Neuronal stem cell (in vitro differentiated cells): ENCODE measurements around the gene ZNF513.

Source experiments
- DNase-seq: peaks from one replicate; pipeline ENCODE4 v3.0.0-alpha.2; 2013; ENCODE audit warnings: low spot score
- H2AFZ ChIP-seq: one replicate; pipeline ENCODE4 v1.6.1; 2013; ENCODE audit warnings: mild to moderate bottlenecking, low read length, inconsistent platforms
- H2AK5ac ChIP-seq: 2 replicates; pipeline ENCODE4 v1.6.1; 2013; ENCODE audit warnings: low read depth, mild to moderate bottlenecking, inconsistent platforms, low read length, moderate library complexity, mixed read lengths
- H2BK120ac ChIP-seq: 2 replicates; pipeline ENCODE4 v1.6.1; 2013; ENCODE audit warnings: low read depth, mild to moderate bottlenecking, inconsistent platforms, low read length, moderate library complexity, mixed read lengths
- H2BK12ac ChIP-seq: one replicate; pipeline ENCODE4 v1.6.1; 2013; ENCODE audit warnings: low read length, inconsistent platforms
- H2BK15ac ChIP-seq: 2 replicates; pipeline ENCODE4 v1.6.1; 2013; ENCODE audit warnings: mild to moderate bottlenecking, low read length, inconsistent platforms, mixed read lengths
- H2BK5ac ChIP-seq: one replicate; pipeline ENCODE4 v1.6.1; 2013; ENCODE audit warnings: inconsistent platforms, mild to moderate bottlenecking, low read length, moderate library complexity
- H3K14ac ChIP-seq: one replicate; pipeline ENCODE4 v1.6.1; 2013; ENCODE audit warnings: low read length, inconsistent platforms
- H3K18ac ChIP-seq: 2 replicates; pipeline ENCODE4 v1.6.1; 2013; ENCODE audit warnings: low read length, inconsistent platforms
- H3K23ac ChIP-seq: 2 replicates; pipeline ENCODE4 v1.6.1; 2013; ENCODE audit warnings: low read depth, mild to moderate bottlenecking, mixed read lengths, low read length, inconsistent platforms; ENCODE audit not compliant: poor library complexity
- H3K27ac ChIP-seq: replicated peaks from 3 replicates; pipeline ENCODE4 v1.5.1; 2013; ENCODE audit warnings: low read length, inconsistent platforms
- H3K27me3 ChIP-seq, 3 experiments: 2 replicates each; pipeline ENCODE4 v1.6.1; 2013; ENCODE audit warnings: low read length in 3 of 3, mild to moderate bottlenecking in 2 of 3, inconsistent platforms in 1 of 3, low read depth in 1 of 3, mixed read lengths in 1 of 3, moderate library complexity in 1 of 3; ENCODE audit not compliant: control insufficient read depth in 3 of 3, insufficient read depth in 3 of 3
- H3K36me3 ChIP-seq, 2 donors: replicated peaks in 1 of 2; 2 replicates each; pipeline ENCODE4 v1.6.1; 2013; ENCODE audit warnings: low read length in 2 of 2; ENCODE audit not compliant: control insufficient read depth in 2 of 2, insufficient read depth in 2 of 2
- H3K4ac ChIP-seq: 2 replicates; pipeline ENCODE4 v1.6.1; 2013; ENCODE audit warnings: inconsistent platforms, mild to moderate bottlenecking, low read length, moderate library complexity
- H3K4me1 ChIP-seq, 2 donors: 1 replicate in 1 of 2; 2 replicates in 1 of 2; pipeline ENCODE4 v1.6.1; 2013; ENCODE audit warnings: low read length in 2 of 2, low read depth in 1 of 2; ENCODE audit not compliant: control insufficient read depth in 2 of 2, insufficient read depth in 1 of 2
- H3K4me2 ChIP-seq: one replicate; pipeline ENCODE4 v1.6.1; 2013; ENCODE audit warnings: mild to moderate bottlenecking, low read length, inconsistent platforms; ENCODE audit not compliant: insufficient read depth, poor library complexity, severe bottlenecking
- H3K4me3 ChIP-seq, 2 donors: 2 replicates each; pipeline ENCODE4 v1.5.1; 2013; ENCODE audit warnings: low read length in 2 of 2, mild to moderate bottlenecking in 2 of 2, inconsistent platforms in 1 of 2, moderate library complexity in 1 of 2
- H3K79me1 ChIP-seq: one replicate; pipeline ENCODE4 v1.6.1; 2013; ENCODE audit warnings: low read depth, mild to moderate bottlenecking, inconsistent platforms, low read length, moderate library complexity
- H3K9ac ChIP-seq: one replicate; pipeline ENCODE4 v1.6.1; 2013; ENCODE audit warnings: mild to moderate bottlenecking, low read depth, low read length, inconsistent platforms; ENCODE audit not compliant: poor library complexity
- H3K9me3 ChIP-seq, 2 donors: replicated peaks in 1 of 2; 2 replicates each; pipeline versions ENCODE3 to v1.6.1; 2013; ENCODE audit warnings: low read length in 2 of 2, mild to moderate bottlenecking in 2 of 2, inconsistent platforms in 1 of 2, low read depth in 1 of 2, mixed read lengths in 1 of 2, moderate library complexity in 1 of 2; ENCODE audit not compliant: control insufficient read depth in 2 of 2, insufficient read depth in 1 of 2
- H4K8ac ChIP-seq: one replicate; pipeline ENCODE4 v1.6.1; 2013; ENCODE audit warnings: low read depth, mild to moderate bottlenecking, inconsistent platforms, low read length, moderate library complexity
- H4K91ac ChIP-seq: one replicate; pipeline ENCODE4 v1.6.1; 2013; ENCODE audit warnings: low read length, low read depth, mild to moderate bottlenecking, inconsistent platforms; ENCODE audit not compliant: poor library complexity
- WGBS, 2 donors: extraction: QIAGEN DNeasy Blood & Tissue Kit; methylation state at CpG; one replicate each; pipeline ENCODE4 v1.1.7; 2013; ENCODE audit warnings: missing lambda C conversion rate in 2 of 2, mixed read lengths in 1 of 2; ENCODE audit not compliant: insufficient read length in 2 of 2, insufficient replicate concordance in 1 of 2; ENCODE audit errors: extremely low coverage in 2 of 2; 5-methylcytosine and 5-hydroxymethylcytosine counted together

Gene ZNF513

DNA sequence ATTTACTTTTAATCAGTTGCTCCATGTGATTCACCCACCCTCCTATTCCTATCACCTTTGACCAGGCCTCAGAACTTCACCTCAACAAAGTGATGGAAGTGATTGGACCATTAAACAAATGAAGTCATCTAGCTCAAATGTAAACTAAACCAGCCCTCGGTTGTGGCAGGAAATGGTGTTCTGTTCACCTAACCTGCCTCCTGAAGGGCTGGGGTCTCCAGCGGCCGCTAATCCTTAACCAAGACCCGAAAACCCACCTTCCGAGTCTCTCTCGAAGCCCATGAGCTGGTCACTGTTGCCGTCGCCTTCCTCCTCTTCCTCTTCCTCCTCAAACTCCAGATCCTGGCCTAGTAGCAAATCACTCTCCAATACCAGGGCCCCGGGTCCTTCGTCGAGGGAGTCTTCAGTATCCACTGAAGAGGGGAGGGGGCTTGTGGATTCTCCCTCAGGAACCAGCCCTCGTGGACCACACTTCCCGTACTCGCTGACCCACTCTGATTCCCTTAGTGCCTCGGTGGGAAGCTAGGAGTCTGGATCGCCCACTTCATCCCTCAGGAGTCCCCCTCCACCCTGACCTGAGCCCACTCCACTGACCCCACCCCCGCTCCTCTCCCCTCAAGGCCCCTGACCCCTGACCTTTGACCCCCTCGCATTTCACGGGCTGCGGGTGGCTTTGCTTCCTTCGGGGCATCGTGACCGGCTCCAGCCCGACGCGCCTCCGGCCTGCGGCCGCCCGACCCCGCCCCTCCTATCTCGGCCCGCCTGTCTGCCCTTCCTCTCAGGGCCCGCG lies 503 bp downstream of the ZNF513 start:
- peak overlapping the region; percentile 77 for H3K4me2 ChIP-seq
- peaks cover 6 to 11% of the 10 kb centered on the region in 2 donors for H3K4me1 ChIP-seq
- H3K36me3 ChIP-seq = peaks cover 61 to 83% of the 10 kb centered on the region in 2 donors
- H3K14ac ChIP-seq = no peak overlapping the region
- H2BK120ac ChIP-seq = no peak overlapping the region
- H3K9me3 ChIP-seq = no peaks in the 10 kb centered on the region
- no peak overlapping the region for H3K4ac ChIP-seq
- peak overlapping the region; percentile 89 for H3K18ac ChIP-seq
- WGBS, 2 donors = no CpG with 5 or more reads among the region's 35 CpGs
- peak overlapping the region; percentile 67 to 93 for H3K4me3 ChIP-seq
- peak; percentile 71 for DNase-seq
- H2AK5ac ChIP-seq = peak overlapping the region; percentile 12
- H3K9ac ChIP-seq = no peak overlapping the region
- peaks cover 14% of the 10 kb centered on the region for H3K79me1 ChIP-seq
- H4K8ac ChIP-seq = no peak overlapping the region
- peak overlapping the region; percentile 87 for H3K23ac ChIP-seq
- H3K27me3 ChIP-seq = no peaks in the 10 kb centered on the region
- no peak overlapping the region for H2BK12ac ChIP-seq
- no peak overlapping the region for H4K91ac ChIP-seq
- H2BK5ac ChIP-seq = peak overlapping the region; percentile 21
- peak overlapping the region; percentile 86 for H2AFZ ChIP-seq
- no peak overlapping the region for H2BK15ac ChIP-seq
- H3K27ac ChIP-seq = peak overlapping the region; percentile 81

DNA sequence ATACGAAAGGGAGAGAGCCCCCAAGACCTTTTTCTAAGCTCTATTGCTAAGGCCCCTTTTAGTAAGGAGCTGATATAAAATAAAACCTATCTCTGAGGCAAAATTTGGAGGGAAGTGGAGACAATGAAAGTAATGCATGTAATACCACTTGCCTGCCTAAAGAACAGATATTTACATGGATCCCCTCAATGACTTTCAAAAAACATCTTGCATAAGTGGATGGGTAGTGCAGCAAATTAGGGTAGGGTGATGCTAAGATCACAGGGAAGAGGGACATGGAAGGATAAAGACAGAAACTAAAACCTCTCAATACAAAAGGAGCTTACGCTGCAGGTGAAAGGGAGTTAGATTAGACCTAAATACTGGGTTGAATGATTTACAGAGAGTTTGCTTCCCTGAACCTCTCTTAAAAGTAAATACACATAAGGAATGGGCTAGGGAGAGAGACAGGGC lies 1.1 kb downstream of the ZNF513 start:
- Histone ChIP-seq H4K8ac (no peak overlapping the region), H2BK15ac (no peak overlapping the region), H2BK5ac (no peak overlapping the region), H3K27ac (peak overlapping the region; percentile 73), H3K4me3 (peak overlapping the region; percentile 67 to 93), H3K4me2 (peak overlapping the region; percentile 77), H3K36me3 (peaks cover 59 to 83% of the 10 kb centered on the region in 2 donors), H2AFZ (no peak overlapping the region), H3K23ac (no peak overlapping the region), H4K91ac (no peak overlapping the region), H3K14ac (no peak overlapping the region), H3K9ac (no peak overlapping the region), H3K18ac (no peak overlapping the region), H3K4ac (no peak overlapping the region), H2AK5ac (no peak overlapping the region), H2BK12ac (no peak overlapping the region), H3K27me3 (no peaks in the 10 kb centered on the region), H2BK120ac (no peak overlapping the region), H3K4me1 (peaks cover 6 to 11% of the 10 kb centered on the region in 2 donors), H3K79me1 (peaks cover 12% of the 10 kb centered on the region), H3K9me3 (no peaks in the 10 kb centered on the region)
- no peak for DNase-seq
- WGBS, 2 donors = no CpG with 5 or more reads among the region's 2 CpGs

DNA sequence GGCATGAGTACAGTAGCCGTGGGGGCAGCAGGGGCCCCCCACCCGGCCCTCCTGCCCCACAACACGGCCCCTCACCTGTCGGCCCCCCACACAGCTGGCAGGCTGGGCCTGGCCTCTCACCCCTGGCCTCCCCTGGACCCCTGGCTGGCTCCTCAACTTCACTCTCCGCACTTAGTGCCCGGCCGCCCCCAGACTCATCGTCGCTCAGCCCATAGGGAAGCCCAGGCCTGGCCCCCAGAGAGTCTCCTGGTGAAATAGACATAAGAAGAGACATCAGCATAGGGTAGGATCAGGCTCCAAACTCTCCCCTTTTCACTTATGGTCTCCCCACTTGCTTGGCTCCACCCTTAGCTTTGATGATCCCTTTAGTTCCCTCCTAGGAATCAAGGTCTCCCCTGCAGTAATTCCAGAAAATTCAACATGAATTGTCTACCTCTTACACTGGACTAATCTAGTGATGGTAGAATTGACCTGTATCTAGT lies 1.7 kb downstream of the ZNF513 start:
- Histone ChIP-seq H3K27ac (no peak overlapping the region), H3K18ac (no peak overlapping the region), H3K79me1 (peaks cover 14% of the 10 kb centered on the region), H2BK120ac (peak overlapping the region; percentile 22), H4K8ac (peak overlapping the region; percentile 57), H2AFZ (no peak overlapping the region), H3K14ac (no peak overlapping the region), H2BK5ac (no peak overlapping the region), H3K9me3 (no peaks in the 10 kb centered on the region), H3K4me2 (no peak overlapping the region), H2AK5ac (no peak overlapping the region), H2BK15ac (no peak overlapping the region), H3K4me3 (peak overlapping the region in 1 of 2 donors; percentile 67), H3K4ac (no peak overlapping the region), H3K4me1 (peaks cover 6 to 11% of the 10 kb centered on the region in 2 donors), H3K9ac (peak overlapping the region; percentile 74), H3K23ac (no peak overlapping the region), H3K36me3 (peaks cover 58 to 83% of the 10 kb centered on the region in 2 donors), H2BK12ac (no peak overlapping the region), H3K27me3 (no peaks in the 10 kb centered on the region), H4K91ac (no peak overlapping the region)
- no peak for DNase-seq
- WGBS, 2 donors = no CpG with 5 or more reads among the region's 9 CpGs

- no CpG with 5 or more reads among the region's 29 CpGs for whole genome bisulfite sequencing, 2 donors
- Histone ChIP-seq H3K4ac (peak overlapping the region; percentile 40), H3K79me1 (peaks cover 14% of the 10 kb centered on the region), H2BK12ac (no peak overlapping the region), H3K27ac (no peak overlapping the region), H3K14ac (no peak overlapping the region), H3K4me3 (peak overlapping the region in 1 of 2 donors; percentile 5), H2AFZ (no peak overlapping the region), H2BK15ac (no peak overlapping the region), H2BK5ac (no peak overlapping the region), H2AK5ac (no peak overlapping the region), H3K36me3 (peaks cover 55 to 83% of the 10 kb centered on the region in 2 donors), H3K18ac (peak overlapping the region; percentile 40), H2BK120ac (peak overlapping the region; percentile 22), H3K23ac (peak overlapping the region; percentile 82), H3K4me1 (peaks cover 6 to 11% of the 10 kb centered on the region in 2 donors), H3K27me3 (no peaks in the 10 kb centered on the region), H3K9ac (peak overlapping the region; percentile 74), H4K91ac (no peak overlapping the region), H4K8ac (peak overlapping the region; percentile 57), H3K9me3 (no peaks in the 10 kb centered on the region), H3K4me2 (no peak overlapping the region)
- no peak for DNase-seq
Measured at GRCh38 chr2:27378096-27378808, 2.3 kb downstream of the ZNF513 start.
